ENCODE measurements around the gene CD300A.

The CD300A gene

GRCh38 chr17:74441537-74441936 lies 24.9 kb upstream of the CD300A start:
- Histone ChIP-seq H3F3A (ENCODE audit: control insufficient read depth, insufficient read depth) (no peaks in the 10 kb centered on the region), H3K9me3 (ENCODE audit: control insufficient read depth, insufficient read depth, low read length) (peaks cover 10% of the 10 kb centered on the region; the same call in 1 of the 2 replicates), H3K79me2 (ENCODE audit: control insufficient read depth, low read length) (no peaks in the 10 kb centered on the region), H3K4me3 (ENCODE audit: low read length) (no peak overlapping the region), H3K4me2 (ENCODE audit: low read length) (no peak overlapping the region), H3K36me3 (ENCODE audit: control insufficient read depth, low read length) (no peaks in the 10 kb centered on the region), H4K20me1 (ENCODE audit: control insufficient read depth, insufficient read depth, low read depth, low read length) (no peaks in the 10 kb centered on the region), H3K27ac (ENCODE audit: low read depth, low read length) (no peak overlapping the region), H3K27me3 (ENCODE audit: control insufficient read depth, low read length) (no peaks in the 10 kb centered on the region), H3K4me1 (ENCODE audit: control insufficient read depth, low read length) (no peaks in the 10 kb centered on the region), H3K9me2 (replicated peaks; ENCODE audit: control insufficient read depth, low read length) (no peaks in the 10 kb centered on the region)
- no peak for TF ChIP-seq CTCF (IDR thresholded peaks at IDR 0.05; ENCODE audit: low read depth, low read length, poor library complexity, severe bottlenecking)
- no peak for TF ChIP-seq EZH2phosphoT487 (IDR thresholded peaks at IDR 0.05; ENCODE audit: borderline replicate concordance, low read length)

- H3F3A ChIP-seq (ENCODE audit: control insufficient read depth, insufficient read depth): no peaks in the 10 kb centered on the region
- TF ChIP-seq EZH2phosphoT487 (IDR thresholded peaks at IDR 0.05; ENCODE audit: borderline replicate concordance, low read length) (no peak), CTCF (IDR thresholded peaks at IDR 0.05; ENCODE audit: low read depth, low read length, poor library complexity, severe bottlenecking) (no peak)
These were observed 24.2 kb upstream of the CD300A start for GRCh38 chr17:74442291-74442669.

GRCh38 chr17:74442670-74443515 lies 23.5 kb upstream of the CD300A start:
- no peak overlapping the region for H3K4me2 ChIP-seq (ENCODE audit: low read length)
- H3K27me3 ChIP-seq (ENCODE audit: control insufficient read depth, low read length): no peaks in the 10 kb centered on the region
- no peak overlapping the region for H3K4me3 ChIP-seq (ENCODE audit: low read length)
- H3K9me2 ChIP-seq (replicated peaks; ENCODE audit: control insufficient read depth, low read length): no peaks in the 10 kb centered on the region
- H3K79me2 ChIP-seq (ENCODE audit: control insufficient read depth, low read length): no peaks in the 10 kb centered on the region
- peaks cover 5% of the 10 kb centered on the region; the same call in 1 of the 2 replicates for H3K9me3 ChIP-seq (ENCODE audit: control insufficient read depth, insufficient read depth, low read length)
- H3K36me3 ChIP-seq (ENCODE audit: control insufficient read depth, low read length): no peaks in the 10 kb centered on the region
- no peak overlapping the region for H3K27ac ChIP-seq (ENCODE audit: low read depth, low read length)
- H3K4me1 ChIP-seq (ENCODE audit: control insufficient read depth, low read length): no peaks in the 10 kb centered on the region
- H4K20me1 ChIP-seq (ENCODE audit: control insufficient read depth, insufficient read depth, low read depth, low read length): no peaks in the 10 kb centered on the region
- TF ChIP-seq CTCF (IDR thresholded peaks at IDR 0.05; ENCODE audit: low read depth, low read length, poor library complexity, severe bottlenecking): no peak
- TF ChIP-seq EZH2phosphoT487 (IDR thresholded peaks at IDR 0.05; ENCODE audit: borderline replicate concordance, low read length): no peak
- no peaks in the 10 kb centered on the region for H3F3A ChIP-seq (ENCODE audit: control insufficient read depth, insufficient read depth)

More at GRCh38 chr17:74442291-74442669, 24.2 kb upstream of the CD300A start:
- Histone ChIP-seq H3K79me2 (ENCODE audit: control insufficient read depth, low read length) (no peaks in the 10 kb centered on the region), H3K27me3 (ENCODE audit: control insufficient read depth, low read length) (no peaks in the 10 kb centered on the region), H3K9me3 (ENCODE audit: control insufficient read depth, insufficient read depth, low read length) (peaks cover 10% of the 10 kb centered on the region; the same call in 1 of the 2 replicates), H3K4me2 (ENCODE audit: low read length) (no peak overlapping the region), H3K4me1 (ENCODE audit: control insufficient read depth, low read length) (no peaks in the 10 kb centered on the region), H3K4me3 (ENCODE audit: low read length) (no peak overlapping the region), H3K9me2 (replicated peaks; ENCODE audit: control insufficient read depth, low read length) (no peaks in the 10 kb centered on the region), H3K36me3 (ENCODE audit: control insufficient read depth, low read length) (no peaks in the 10 kb centered on the region), H3K27ac (ENCODE audit: low read depth, low read length) (no peak overlapping the region), H4K20me1 (ENCODE audit: control insufficient read depth, insufficient read depth, low read depth, low read length) (no peaks in the 10 kb centered on the region)

Data from DOHH2 (cell line).